HG02981 (cell line): ENCODE measurements around the gene DLEC1.

Experiments
- ATAC-seq: cut with Tn5 transposase; IDR thresholded peaks from one replicate; pipeline ENCODE4 v1.9.1; 2021; ENCODE audit warnings: mild to moderate bottlenecking, moderate library complexity; ENCODE audit not compliant: unreplicated experiment

The DLEC1 gene

GRCh38 chr3:38107911-38108648, 69.1 kb downstream of the DLEC1 start:
- ATAC-seq = no peak

- no peak for ATAC-seq
Observed at GRCh38 chr3:38108649-38109579, 69.9 kb downstream of the DLEC1 start.

GRCh38 chr3:38109580-38110313, 70.7 kb downstream of the DLEC1 start:
- no peak for ATAC-seq

GRCh38 chr3:38110314-38111050, 71.5 kb downstream of the DLEC1 start:
- no peak for ATAC-seq

GRCh38 chr3:38111201-38111600, 72.2 kb downstream of the DLEC1 start:
- ATAC-seq = no peak

GRCh38 chr3:38111696-38112377, 72.8 kb downstream of the DLEC1 start:
- no peak for ATAC-seq

GRCh38 chr3:38112378-38112761, 73.4 kb downstream of the DLEC1 start:
- no peak for ATAC-seq

- no peak for ATAC-seq
Observed at GRCh38 chr3:38114052-38114874, 75.3 kb downstream of the DLEC1 start.

GRCh38 chr3:38114875-38115644, 76.1 kb downstream of the DLEC1 start:
- no peak for ATAC-seq

GRCh38 chr3:38115645-38116427, 76.8 kb downstream of the DLEC1 start:
- ATAC-seq = no peak

GRCh38 chr3:38116471-38117162, 77.6 kb downstream of the DLEC1 start:
- no peak for ATAC-seq

GRCh38 chr3:38117163-38117716, 78.2 kb downstream of the DLEC1 start:
- no peak for ATAC-seq

- peak; percentile 70 for ATAC-seq
Observed at GRCh38 chr3:38117748-38118420, 78.9 kb downstream of the DLEC1 start.

- no peak for ATAC-seq
Observed at GRCh38 chr3:38118421-38119247, 79.6 kb downstream of the DLEC1 start.

- no peak for ATAC-seq
Observed at GRCh38 chr3:38119248-38119544, 80.2 kb downstream of the DLEC1 start.
